Liver (tissue), 3 donors: ENCODE results near the gene GLI3.

Experiments
- CTCF ChIP-seq: fragments of 150-350 bp; IDR thresholded peaks from 2 replicates; pipeline ENCODE4 v1.5.1; 2017; ENCODE audit warnings: improper control_type of control experiment, low read depth, low read length; ENCODE audit not compliant: missing input control
- EGR1 ChIP-seq, 2 donors: IDR thresholded peaks; 2 replicates each; pipeline ENCODE4 v1.6.1; 2016 to 2018; ENCODE audit warnings: antibody characterized with exemption in 2 of 2, low read depth in 2 of 2
- JUND ChIP-seq, 2 donors: IDR thresholded peaks; 2 replicates each; pipeline ENCODE4 v1.6.1; 2016; ENCODE audit warnings: antibody characterized with exemption in 2 of 2
- NR2F2 ChIP-seq: IDR thresholded peaks from 2 replicates; pipeline ENCODE4 v1.6.1; 2016; ENCODE audit warnings: antibody characterized with exemption
- SP1 ChIP-seq: IDR thresholded peaks from 2 replicates; pipeline ENCODE4 v1.6.1; 2018; ENCODE audit warnings: antibody characterized with exemption, mild to moderate bottlenecking
- YY1 ChIP-seq: IDR thresholded peaks from 2 replicates; pipeline ENCODE4 v1.6.1; 2016; ENCODE audit warnings: antibody characterized with exemption, mild to moderate bottlenecking
- ZBTB33 ChIP-seq: IDR thresholded peaks from 2 replicates; pipeline ENCODE4 v1.6.1; 2016; ENCODE audit warnings: antibody characterized with exemption
- donor health status: healthy.
- donor health status: healthy.

- TF ChIP-seq CTCF (no peak), YY1 (no peak), JUND (IDR thresholded peaks at IDR 0.05) (no peak), ZBTB33 (no peak), NR2F2 (no peak), EGR1 (IDR thresholded peaks at IDR 0.05; ENCODE audit: low read depth in 2 of 2) (no peak), SP1 (no peak)
These were observed 264.7 kb downstream of the GLI3 start for GRCh38 chr7:41972270-41972669.
